ENCODE measurements around the gene OVCH2. TPM values are rescaled to one million over a fixed set of nuclear protein-coding genes. Genes with fewer than 3 reads are reported as not detected.

The OVCH2 gene
- total and polyA plus RNA-seq, 7 donors: not detected

DNA sequence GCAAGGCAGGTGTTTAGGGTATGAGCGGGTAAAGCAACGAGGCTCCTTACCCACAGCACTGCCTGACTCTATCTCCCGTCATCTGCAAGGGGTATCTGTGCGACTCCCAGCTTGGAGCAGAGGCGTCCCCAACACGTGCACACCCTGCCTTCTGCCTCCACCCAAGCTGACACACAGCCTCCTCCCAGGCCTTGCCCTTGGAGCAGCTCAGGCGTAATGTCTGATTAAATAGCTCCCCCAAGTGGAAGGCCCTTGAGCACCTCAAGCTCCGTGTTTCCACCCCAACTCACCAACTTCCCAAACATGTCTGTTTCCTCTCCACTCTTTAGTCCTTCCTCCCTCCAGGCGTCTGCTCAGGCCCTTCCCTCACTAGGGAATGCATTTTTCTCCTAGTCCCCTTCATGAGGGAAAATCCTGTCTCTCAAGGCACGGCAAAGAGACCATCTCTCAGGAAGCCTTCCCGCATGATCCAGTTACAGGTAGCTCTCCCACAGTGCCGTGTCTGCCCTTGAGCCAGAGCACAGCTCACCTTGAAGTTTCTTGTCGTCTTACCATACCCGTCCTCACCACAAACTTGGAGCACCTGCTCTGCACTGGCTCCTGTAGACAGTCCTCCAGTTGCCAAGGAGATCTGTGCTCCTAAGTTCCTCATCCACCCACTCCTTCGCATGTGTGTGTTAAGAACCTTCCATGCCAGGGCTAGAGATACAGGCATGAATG lies 48.8 kb downstream of the OVCH2 start:
- no peak overlapping the region for H3K4me3 ChIP-seq
- TF ChIP-seq, protein P1, sequence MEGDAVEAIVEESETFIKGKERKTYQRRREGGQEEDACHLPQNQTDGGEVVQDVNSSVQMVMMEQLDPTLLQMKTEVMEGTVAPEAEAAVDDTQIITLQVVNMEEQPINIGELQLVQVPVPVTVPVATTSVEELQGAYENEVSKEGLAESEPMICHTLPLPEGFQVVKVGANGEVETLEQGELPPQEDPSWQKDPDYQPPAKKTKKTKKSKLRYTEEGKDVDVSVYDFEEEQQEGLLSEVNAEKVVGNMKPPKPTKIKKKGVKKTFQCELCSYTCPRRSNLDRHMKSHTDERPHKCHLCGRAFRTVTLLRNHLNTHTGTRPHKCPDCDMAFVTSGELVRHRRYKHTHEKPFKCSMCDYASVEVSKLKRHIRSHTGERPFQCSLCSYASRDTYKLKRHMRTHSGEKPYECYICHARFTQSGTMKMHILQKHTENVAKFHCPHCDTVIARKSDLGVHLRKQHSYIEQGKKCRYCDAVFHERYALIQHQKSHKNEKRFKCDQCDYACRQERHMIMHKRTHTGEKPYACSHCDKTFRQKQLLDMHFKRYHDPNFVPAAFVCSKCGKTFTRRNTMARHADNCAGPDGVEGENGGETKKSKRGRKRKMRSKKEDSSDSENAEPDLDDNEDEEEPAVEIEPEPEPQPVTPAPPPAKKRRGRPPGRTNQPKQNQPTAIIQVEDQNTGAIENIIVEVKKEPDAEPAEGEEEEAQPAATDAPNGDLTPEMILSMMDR (IDR thresholded peaks at IDR 0.05): peak; percentile 43
- ATAC-seq: peak; percentile 81 to 98 (median 95)
- no peaks in the 10 kb centered on the region for H3K9me3 ChIP-seq
- H3K36me3 ChIP-seq (ENCODE audit: insufficient read depth in 1 of 2, low read depth in 1 of 2): peaks cover 4 to 53% of the 10 kb centered on the region in 2 donors
- peak; percentile 55 to 78 for DNase-seq
- 54 to 61% (median 59%) methylated on average over 15 of the region's 15 CpGs for WGBS, 3 donors
- intact Hi-C loops (cut with DNase I): loop anchor here (2.0 to 10.0 kb wide), 2 partner anchors 87 to 213 kb away; no protein-coding TSS in a partner anchor
- no peak overlapping the region for H3K27ac ChIP-seq
- no peaks in the 10 kb centered on the region for H3K4me1 ChIP-seq
- no peaks in the 10 kb centered on the region for H3K27me3 ChIP-seq (ENCODE audit: insufficient read depth in 3 of 3, low read length in 2 of 3)

DNA sequence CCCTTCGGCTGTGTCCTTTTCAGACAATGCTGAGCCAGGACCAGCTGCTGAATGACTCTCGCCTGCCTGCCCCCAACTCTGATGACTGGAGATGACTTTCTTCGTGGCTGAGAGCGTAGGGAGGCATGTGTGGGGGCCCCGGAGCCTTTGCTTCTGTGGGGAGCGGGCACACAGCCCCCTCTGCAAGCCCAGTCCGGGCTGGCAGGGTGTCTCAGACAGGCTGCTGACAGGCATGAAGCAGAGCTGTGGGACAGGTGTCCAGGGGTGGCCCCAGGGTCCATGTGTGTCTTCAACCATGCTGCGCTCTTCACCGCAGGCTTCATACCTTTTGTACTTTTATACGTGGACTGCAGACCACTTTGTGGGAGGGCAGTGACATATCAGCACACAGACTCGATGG lies 49.6 kb downstream of the OVCH2 start:
- H3K36me3 ChIP-seq (ENCODE audit: insufficient read depth in 1 of 2, low read depth in 1 of 2): peaks cover 4 to 61% of the 10 kb centered on the region in 2 donors
- no peak overlapping the region for H3K27ac ChIP-seq
- TF ChIP-seq, protein P1 (IDR thresholded peaks at IDR 0.05): no peak
- ATAC-seq (peak in 3 of 4 donors; percentile 20 to 36 (median 31)), DNase-seq (no peak)
- intact Hi-C loops (cut with DNase I): loop anchor here (2.0 to 10.0 kb wide), 2 partner anchors 86 to 212 kb away; no protein-coding TSS in a partner anchor
- no peaks in the 10 kb centered on the region for H3K4me1 ChIP-seq
- H3K9me3 ChIP-seq: no peaks in the 10 kb centered on the region
- H3K27me3 ChIP-seq (ENCODE audit: insufficient read depth in 3 of 3, low read length in 2 of 3): no peaks in the 10 kb centered on the region
- 66 to 81% (median 74%) methylated on average over 11 of the region's 11 CpGs for WGBS, 3 donors
- H3K4me3 ChIP-seq: no peak overlapping the region

DNA sequence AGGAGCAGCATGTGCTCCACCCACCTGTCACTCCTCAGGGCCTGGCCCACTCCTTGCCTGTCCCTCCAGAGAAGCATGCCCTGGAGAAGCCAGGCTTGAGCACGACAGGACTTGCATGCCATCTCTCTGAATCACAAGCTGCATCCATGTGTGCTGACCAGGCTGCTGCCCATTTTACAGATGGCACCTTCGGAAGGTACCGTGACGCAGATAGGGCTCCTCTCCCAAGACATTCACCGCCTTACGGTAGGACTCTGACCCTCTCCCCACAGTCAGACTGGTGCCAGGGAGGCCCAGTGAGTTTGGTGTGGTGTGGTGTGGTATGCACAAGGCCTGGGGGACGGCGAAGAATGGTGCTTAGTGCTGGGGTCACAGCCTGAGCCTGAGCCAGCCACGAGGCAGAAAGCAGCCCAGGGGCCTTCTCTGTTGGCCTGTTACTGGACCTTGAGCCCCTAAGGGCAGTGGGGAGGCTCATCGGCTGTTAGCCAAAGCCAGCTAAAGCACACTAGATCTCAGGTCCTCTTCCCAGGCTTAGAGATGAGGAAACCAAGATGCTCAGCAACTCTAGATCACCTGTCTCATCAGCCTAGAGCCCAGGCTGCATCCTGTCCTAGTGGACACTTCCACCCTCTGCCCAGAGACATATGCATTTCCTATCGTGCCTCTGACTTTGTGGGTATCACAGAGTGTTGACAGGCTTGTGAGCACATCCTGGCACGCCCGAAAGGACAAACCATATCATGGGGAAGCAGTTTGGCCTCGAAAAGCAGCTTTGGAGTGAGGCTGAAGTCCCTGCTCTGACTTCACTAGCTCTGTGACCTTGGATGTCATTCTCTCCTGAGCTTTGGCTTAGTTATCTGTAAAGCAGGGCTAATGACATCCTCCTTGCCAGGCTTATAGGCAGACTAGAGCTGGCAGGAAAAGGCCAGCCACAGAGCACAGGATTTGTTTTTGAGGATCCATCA lies 50.7 kb downstream of the OVCH2 start:
- Histone ChIP-seq H3K36me3 (ENCODE audit: insufficient read depth in 1 of 2, low read depth in 1 of 2) (peaks cover 6 to 73% of the 10 kb centered on the region in 2 donors), H3K4me1 (no peaks in the 10 kb centered on the region), H3K27ac (no peak overlapping the region), H3K9me3 (no peaks in the 10 kb centered on the region), H3K27me3 (ENCODE audit: insufficient read depth in 3 of 3, low read length in 2 of 3) (no peaks in the 10 kb centered on the region), H3K4me3 (no peak overlapping the region)
- intact Hi-C loops (cut with DNase I): loop anchor here (2.0 to 10.0 kb wide), 2 partner anchors 85 to 211 kb away; no protein-coding TSS in a partner anchor
- ATAC-seq (peak in 1 of 4 donors; percentile 9), DNase-seq (no peak)
- TF ChIP-seq, protein P1 (IDR thresholded peaks at IDR 0.05): no peak
- WGBS, 3 donors: 68 to 91% (median 80%) methylated on average over 14 of the region's 14 CpGs

DNA sequence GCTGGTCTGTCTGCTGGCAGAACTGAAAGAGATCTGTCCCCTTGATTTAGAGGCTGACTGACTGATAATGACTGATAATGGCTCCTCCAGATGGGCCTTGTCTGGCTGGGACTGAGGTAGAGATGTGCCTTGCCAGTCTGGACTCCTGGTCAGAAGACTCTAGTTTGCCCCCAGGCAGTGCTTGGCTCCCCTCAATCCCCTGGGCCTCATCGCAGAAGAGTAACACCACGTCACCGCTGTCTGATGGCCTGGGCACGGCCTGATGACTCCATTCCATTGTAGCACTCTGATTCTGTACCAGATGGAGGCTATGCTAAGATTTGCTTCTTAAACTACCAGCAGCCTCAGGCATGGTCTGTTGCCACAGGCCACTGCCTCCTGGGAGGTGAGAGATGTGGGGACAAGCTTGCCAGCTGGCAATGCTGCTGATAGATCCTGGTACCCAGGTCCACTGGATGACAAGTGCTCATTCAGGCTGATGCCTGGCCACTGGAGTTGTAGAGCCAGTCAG lies 52.0 kb downstream of the OVCH2 start:
- Histone ChIP-seq H3K36me3 (ENCODE audit: insufficient read depth in 1 of 2, low read depth in 1 of 2) (peaks cover 9 to 85% of the 10 kb centered on the region in 2 donors), H3K27me3 (ENCODE audit: insufficient read depth in 3 of 3, low read length in 2 of 3) (no peaks in the 10 kb centered on the region), H3K4me1 (no peaks in the 10 kb centered on the region), H3K4me3 (no peak overlapping the region), H3K9me3 (no peaks in the 10 kb centered on the region), H3K27ac (no peak overlapping the region)
- ATAC-seq: no peak
- WGBS, 3 donors: 68 to 76% (median 73%) methylated on average over 4 of the region's 4 CpGs
- intact Hi-C loops (cut with DNase I): loop anchor here in 1 of 2 donors (10.0 kb wide), 1 partner anchor 209 kb away; no protein-coding TSS in a partner anchor
- no peak for DNase-seq
- TF ChIP-seq, protein P1 (IDR thresholded peaks at IDR 0.05): no peak
